ENCODE measurements around the gene SH3TC1.

SH3TC1 gene

DNA sequence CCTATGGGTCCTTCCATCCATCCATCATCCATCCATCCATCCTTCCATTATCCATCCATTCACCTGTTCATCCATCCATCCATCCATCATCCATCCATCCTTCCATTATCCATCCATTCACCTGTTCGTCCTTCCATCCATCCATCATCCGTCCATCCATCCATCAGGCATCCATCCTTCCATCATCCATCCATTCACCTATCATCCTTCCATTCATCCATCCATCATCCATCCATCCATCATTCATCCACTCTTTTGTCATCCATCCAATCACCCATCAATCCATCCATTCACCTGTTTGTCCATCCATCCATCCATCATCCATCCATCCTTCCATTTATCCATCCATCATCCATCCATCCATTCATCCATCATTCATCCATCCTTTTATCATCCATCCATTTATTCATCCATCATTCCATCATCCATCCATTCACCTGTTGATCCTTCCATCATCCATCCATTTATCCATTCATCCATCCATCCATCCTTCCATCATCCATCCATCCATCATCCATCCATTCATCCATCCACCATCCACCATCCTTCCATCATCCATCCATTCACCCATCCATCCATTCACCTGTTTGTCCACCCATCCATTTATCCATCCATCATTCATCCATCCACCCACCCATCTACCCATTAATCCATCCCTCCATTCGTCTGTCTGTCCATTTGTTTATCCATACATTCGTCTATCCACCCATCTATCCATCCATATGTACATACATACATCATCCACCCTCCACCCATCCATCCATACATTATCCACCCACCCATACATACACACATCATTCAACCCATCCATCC is 34.8 kb downstream of the SH3TC1 start:
- DNase-seq: no peak

DNA sequence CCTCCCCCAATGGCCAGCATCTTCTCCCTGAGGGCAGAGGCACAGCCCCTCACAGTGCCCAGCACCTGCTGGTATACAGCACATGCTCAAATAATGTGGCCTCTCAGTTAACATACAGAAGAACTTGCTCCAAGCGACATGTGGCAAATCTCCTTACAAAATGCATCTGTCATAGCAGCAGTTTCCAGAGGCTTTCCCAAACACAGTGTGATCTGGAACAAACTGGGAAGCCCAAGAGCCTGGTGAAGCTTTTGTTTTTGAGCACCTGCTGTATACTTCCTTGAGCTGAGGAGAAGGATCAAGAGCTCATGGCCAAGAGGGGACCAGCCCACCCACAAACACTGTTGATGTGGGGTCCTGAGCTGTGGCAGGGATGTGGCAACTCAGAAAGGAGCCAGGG is 35.6 kb downstream of the SH3TC1 start:
- DNase-seq: no peak

DNA sequence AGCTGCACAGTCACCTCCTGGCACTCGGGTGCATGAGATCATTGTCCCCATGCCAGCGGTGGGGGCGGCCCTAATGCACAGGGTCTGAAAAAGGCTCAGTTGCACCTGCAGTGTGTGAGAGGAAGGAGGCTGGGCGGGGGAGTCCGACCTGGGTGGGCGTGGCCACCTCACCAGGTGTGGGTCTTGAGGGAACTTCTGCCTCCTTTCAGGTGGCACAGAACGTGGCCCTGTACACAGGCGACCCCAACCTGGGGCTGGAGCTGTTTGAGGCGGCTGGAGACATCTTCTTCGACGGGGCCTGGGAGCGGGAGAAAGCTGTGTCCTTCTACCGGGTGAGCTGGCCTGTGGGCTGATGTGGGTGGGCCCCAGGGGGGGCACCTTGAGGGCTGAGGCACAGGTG is 36.1 kb downstream of the SH3TC1 start:
- DNase-seq: no peak

DNA sequence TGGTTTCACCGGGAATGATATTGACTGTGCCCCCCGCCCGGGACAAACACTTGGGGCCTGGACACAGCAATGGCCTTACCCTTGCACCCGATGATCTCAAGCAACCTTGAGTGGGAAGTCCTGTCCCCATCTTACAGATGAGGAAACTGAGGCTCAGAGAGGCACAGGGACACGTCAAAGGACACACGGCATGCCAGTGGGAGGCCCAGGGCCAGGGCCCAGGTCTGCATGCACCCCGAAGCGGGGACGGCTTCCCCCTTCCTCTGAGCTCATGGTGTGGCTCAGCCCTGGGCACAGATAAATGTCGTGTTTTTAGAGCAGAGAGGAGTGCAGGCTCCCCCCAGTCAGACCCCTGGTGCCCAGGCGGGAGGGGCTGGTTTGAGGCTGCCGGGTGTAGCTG is 36.6 kb downstream of the SH3TC1 start:
- no peak for DNase-seq

DNA sequence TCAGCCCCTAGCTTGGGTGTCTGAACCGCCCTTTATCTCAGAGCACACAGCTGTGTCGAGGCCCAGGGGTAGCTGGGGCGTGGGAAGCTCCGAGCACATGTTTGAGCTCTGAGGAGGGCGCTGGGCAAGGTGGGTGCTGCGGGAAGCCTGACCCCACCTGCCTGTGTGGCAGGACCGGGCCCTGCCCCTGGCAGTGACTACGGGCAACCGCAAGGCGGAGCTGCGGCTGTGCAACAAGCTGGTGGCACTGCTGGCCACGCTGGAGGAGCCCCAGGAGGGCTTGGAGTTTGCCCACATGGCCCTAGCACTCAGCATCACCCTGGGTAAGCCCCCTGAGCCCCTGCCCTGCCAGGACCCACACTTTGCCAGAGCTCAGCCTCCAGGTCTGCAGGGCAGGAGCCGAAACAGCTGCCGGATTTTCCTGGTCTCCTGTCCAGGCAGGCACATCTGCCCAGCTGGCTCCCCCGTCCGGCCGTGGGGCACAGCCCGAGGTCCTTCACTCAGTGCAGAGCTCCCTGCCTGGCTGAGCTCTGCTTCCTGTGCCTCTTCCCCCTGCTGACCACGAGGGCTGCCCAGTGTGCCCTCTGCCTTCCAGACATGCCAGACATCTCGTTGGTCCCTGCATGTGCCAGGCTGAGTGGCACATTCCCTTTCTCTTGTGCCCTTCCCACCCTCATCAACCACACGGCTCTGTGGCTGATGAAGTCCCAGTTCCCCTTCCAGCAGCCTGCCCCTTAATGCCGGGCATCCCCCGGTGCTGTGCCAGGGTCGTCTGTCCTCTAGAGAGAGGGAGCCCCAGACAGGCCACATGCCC is 37.2 kb downstream of the SH3TC1 start:
- no peak for DNase-seq

DNA sequence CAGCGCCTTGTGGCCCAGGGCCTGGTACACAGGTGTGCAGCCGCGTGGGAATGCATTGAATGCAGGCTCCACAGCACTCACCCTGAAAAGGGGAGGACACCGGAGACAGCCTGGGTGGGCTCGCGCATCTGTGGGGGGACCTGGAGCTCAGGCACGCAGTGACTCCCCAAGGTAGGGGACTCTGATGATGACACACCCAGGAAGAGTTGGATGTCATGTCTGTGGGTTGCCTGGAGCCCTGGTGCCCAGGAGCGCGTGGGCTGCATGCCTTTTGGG is 37.8 kb downstream of the SH3TC1 start:
- no peak for DNase-seq

DNA sequence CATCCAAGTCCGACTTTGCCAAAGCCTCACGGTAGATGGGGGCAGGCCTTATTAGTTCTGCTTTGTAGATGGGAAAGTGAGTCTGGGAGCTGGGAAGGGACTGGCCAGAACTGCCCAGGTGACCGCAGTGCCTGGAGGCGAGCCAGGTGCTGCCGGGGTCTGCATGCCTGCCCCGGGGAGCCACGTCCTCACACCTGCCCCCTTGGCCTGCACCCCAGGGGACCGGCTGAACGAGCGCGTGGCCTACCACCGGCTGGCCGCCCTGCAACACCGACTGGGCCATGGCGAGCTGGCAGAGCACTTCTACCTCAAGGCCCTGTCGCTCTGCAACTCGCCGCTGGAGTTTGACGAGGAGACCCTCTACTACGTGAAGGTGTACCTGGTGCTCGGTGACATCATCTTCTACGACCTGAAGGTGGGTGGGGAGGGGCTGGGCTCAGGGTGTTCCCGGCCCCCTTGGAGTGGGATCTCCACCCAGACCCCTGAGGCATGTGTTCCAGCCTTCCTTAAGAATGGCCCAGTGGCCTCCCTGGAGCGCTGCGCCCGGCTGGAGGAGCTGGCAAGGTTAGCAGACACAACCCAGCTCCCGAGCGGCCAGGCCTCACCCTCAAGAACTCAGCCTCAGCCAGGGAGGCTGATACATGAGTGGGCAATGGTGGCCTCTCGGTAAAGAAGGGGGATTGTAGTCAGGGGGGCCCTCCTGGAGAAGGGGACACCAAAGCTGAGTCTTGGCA is 38.3 kb downstream of the SH3TC1 start:
- DNase-seq: no peak

DNA sequence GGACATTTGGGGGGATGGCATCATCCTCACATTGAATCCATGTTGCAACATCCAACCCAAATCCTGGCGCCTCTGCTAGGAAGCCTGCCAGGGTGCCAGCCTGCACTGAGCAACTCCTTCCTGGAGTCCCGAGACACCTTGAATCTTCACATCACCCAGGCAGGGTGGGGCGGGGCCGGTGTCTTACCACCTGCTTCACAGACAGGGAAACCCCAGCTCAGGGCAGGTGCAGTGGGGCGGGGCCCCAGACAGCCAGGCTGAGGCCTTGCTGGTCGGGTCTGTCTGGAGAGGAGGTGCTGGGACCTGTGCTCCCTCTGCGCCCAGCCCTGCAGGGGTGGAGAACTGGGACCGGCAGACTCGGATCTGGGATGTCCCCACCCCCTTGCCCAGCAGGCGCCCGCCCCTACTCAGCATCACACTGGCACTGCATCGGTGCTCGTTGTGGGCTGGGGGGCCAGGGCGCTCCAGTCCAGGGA is 39.0 kb downstream of the SH3TC1 start:
- DNase-seq: no peak

DNA sequence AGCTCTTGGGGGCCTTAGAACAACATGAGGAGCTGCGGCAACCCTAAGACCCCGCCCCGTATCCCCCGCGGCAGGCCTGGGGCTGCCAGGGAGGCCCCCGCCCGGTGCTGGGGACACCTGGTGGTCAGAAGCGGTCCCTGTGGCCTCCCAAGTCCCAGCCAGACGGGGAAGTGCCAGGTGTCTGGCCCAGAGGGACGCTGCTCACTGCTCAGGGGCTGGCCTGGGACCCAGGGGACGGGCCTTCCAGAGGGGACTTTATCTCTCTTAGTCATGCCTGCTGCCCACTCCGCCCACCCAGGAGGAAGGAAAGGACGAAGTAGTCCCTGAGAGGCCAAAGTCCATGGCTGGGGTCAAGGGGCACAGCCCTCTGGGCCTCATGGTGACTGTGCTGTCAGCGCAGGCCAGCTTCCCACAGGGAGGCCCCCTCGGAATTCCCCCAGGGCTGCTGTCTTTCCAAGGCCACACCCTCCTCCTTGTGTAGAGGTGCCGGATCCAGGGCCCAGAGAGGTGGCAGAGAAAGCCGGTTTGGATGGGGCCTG is 39.5 kb downstream of the SH3TC1 start:
- DNase-seq: no peak

DNA sequence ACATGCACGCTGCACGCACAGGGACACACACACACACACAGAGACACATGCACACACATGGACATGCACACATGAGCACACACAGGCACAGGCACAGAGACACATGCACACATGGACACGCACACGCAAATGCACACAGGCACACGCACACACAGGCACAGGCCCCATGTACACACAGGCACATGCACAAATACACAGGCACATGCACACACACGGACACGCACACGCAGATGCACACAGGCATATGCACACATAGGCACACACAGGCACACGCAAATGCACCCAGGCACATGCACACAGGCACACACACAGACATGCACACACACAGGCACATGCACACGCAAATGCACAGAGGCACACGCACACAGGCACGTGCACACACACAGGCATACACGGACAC is 40.1 kb downstream of the SH3TC1 start:
- no peak for DNase-seq

DNA sequence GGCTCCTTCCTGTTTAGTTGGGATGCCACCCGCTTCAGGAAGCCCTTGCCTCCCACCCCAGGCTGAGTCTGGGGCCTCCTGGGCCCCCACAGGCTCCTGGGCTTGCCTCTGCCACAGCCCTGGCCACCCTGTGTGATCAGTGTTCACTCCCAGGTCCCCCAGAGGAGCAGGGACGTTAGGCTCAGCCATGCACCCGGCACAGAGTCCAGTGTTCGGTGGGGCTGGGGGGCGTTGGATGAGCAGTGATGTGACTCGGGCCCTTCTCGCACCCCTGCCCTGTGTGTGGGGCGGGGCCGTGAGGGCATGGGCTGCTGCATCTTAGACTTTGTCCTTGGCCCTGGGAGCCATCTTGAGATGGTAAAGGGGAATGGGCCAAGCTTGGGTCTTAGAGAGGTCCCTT is 40.6 kb downstream of the SH3TC1 start:
- DNase-seq: no peak

DNA sequence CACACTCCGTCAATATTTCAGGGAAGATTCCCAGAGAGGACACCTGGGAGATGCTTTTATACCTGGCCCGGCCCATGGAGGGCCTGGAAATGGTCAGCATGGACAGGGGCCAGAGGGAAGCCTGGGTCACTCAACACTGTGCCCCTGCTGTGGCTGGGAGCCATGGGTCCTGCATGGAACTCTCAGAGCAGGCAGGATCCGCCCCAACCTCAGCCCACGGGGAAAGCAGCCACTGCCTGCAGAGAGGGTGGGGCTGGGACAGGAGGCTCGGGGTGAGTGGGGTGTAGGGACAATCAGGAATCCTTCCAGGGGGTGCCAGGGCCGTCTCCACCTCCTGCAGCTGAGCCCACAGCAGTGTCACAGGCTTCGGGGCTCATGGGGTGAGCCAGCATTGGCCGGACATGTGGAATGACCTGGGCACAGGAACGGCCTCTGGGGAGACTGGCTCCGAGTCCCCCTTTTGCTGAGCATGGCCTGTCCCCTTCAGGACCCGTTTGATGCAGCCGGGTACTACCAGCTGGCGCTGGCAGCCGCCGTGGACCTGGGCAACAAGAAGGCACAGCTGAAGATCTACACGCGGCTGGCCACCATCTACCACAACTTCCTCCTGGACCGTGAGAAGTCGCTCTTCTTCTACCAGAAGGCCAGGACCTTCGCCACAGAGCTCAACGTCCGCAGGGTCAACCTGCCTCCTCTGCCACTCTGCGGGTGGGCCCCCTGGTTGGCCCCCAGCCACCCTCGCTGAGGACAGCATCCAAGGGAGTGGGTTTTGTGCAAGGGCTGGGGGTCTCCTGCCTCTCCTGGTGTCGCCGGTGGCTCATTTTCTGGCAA is 41.3 kb downstream of the SH3TC1 start:
- DNase-seq: no peak

DNA sequence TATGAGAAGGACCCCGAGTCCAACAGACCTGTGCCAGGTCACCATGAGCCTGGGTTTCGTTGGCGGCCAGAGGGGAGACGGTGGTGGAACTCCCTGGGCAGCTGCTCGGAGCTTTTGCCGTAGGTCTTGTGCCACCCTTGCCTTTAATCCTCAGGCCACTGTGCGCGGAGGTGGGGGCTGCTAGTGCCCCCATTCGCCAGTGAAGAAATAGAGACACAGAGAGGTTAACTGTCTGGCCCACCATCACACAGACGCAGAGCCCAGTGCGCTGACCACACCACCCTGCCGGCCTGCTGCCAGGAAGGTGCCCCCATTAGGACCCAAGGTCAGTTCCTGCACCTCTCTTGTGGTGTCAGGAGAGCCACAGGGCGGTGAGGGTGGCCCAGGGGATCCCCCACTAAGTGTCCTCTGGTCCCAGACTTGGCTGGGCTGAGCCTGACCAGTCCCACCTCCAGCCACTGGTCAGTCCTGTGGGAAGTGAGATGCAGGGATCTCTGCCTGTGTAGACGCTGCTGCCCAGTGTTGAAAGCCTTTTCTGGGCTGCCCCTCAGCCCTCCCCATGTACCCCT is 42.2 kb downstream of the SH3TC1 start:
- DNase-seq: no peak

DNA sequence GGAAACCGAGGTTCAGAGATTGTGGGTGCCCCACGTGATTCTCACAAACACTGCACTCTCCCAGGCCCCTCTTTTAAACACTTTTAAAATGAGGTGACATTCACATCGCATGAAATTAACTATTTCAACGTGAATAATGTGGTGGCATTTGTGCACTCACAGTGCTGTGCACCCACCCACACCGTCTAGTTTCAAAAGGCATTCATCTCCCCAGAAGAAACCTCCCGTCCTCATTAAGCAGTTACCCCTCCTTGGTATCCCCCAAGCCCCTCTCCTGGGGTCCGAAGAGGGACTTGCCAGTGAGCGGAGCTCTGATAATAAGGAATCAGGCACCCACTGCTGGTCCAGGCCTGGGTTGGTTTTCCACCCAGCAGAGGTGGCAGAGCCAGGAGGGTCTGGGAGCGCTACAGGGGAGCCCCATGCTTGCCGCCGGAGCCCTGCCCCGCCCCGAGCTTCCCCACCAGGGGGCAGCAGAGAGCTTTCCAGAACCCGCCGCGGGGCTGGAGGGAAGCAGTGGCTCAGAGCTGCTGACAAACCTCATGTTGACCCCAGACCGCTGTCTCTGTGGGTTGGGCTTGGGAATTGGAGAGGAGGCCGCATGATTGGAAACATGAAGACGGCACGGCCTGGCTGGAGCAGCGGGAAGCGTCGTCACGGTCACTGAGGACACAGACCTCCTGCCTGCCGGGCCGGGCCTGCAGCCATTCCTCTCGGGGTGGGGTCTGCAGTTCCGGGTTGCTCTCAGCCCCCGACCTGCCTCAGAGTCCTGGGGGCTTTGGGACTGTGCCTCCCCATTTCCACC is 43.0 kb downstream of the SH3TC1 start:
- DNase-seq: peak; percentile 87 to 93

DNA sequence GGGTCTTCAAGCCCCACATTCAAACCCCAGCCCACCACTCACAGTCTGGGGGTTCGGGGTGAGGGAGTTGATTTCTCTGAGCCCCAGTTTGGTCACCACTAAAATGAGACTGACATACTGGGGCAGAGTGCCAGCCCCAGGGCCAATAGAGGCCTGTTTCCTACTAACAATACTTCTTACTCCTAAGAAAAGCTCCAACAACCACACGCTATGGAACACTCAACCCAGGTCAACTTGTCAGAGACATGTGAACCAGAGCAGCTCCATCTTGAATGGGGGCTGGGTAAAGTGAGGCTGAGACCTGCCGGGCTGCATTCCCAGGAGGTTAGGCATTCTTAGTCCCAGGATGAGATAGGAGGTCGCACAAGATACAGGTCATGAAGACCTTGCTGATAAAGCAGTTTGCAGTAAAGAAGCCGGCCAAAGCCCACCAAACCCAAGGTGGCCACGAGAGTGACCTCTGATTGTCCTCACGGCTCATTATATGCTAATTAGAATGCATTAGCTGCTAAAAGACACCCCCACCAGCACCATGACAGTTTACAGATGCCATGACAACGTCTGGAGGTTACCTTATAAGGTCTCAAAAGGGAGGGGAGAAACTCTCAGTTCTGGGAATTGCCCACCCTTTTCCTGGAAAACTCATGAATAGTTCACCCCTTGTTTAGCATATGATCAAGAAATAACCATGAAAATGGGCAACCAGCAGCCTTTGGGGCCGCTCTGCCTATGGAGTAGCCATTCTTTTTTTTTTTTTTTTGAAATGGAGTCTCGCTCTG is 43.9 kb downstream of the SH3TC1 start:
- DNase-seq: no peak

DNA sequence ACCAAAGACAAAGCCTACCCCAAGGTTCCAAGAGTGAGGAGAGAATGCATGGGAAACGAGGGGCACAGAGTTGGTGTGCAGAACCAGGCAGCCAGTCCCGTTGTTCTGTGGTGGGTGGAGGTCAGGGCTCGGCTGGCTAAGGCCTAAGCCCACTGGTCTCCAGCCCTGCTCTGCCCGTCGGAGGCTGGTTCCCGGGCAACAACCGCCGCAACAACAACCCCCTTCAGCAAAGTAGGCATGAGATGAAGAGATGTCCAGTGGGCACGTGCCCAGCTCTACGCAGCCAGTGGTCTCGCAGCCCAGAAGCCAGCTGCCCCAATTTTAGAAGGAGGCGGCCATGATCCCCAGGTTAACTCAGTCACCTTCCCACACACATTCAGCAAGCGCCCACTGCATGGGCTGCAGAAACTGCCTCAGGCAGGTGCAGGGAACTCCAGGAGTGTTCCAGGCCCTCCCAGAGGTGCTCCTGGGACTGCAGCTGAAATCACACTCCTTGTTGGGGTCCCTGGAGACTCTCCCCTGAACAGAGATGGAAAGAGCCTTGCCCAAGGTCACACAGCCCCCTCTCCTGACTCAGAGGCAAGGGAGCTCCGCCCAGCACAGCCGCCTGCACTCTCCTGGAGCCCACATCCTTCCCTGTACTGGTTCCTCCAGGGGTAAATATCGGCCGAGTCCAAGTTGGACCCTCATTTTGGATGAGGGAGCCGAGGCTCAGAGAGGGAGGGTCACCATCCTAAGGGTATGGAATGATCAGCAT is 45.1 kb downstream of the SH3TC1 start:
- no peak for DNase-seq

DNA sequence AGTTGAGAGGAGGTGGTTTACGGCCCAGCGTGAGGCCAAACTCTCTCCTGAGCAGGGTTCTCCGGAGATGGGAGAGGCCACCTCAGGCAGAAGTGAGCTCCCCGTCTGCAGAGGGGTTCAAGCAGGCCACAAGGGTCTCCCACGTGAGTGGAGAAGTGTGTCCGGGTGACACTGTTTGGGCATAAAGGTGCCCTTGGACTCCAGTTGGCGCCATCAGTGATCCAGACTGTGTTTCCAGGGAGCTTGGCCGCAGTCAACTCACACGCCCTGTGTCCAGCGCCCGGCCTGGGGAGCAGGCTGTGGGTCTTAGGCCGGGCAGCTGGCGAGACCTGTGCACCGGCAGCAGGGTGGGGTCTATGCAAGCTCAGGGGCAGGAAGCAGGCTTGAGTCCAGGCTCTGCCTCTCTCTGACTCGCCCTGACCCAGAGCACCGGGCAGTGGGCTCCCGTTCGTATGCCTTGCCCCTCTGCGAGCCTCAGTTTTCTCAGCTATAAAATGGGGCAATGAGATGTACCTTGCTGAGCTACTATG is 45.9 kb downstream of the SH3TC1 start:
- DNase-seq: no peak

DNA sequence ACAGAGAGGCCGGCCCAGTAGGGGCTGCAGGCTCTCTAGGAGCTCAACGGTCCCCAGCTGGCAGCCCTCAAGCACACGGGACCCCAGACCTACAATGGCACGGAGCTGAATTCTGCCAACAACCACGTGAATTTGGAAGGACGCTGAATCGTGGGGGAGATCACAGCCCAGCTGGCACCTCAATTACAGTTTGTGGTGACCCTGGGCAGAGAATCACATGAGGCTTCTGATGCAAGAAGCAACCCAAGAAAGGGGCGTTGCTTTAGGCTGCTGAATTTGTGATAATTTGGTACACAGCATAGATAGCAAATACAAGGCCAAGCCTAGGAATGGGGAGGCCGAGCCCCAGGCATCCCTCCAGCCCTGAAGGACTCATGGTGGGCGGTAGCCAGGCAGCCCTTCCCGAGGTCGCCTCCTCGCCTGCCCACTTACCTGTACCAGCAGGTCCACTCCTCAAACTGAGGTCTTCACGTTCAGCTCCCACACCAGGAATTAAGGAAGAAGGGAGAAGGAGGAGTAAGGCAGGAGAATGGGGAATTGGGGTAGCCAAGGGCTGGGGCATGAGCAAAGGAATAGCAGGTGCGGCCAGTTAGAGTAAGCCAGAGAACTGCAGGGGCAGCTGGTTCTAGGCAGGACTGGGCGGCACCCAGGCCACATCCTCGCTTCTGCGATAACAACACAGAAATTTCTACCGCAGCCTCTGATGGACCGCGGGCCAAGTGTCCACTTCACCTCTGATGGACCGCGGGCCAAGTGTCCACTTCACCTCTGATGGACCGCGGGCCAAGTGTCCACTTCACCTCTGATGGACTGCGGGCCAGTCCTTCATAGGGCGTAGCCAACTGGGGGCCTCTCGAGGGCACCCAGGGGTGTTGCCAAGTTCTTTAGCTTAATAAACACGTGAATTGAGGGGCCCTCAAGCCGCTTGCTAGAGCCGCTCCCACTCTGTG is 47.1 kb downstream of the SH3TC1 start:
- DNase-seq: no peak
